PC-9 (cell line): Measurements from ENCODE around the gene SLC38A9. TPM values are rescaled to one million over a fixed set of nuclear protein-coding genes. Genes with fewer than 3 reads are reported as not detected.
A peak's percentile ranks its signal among the peaks of the same experiment; 100 is the strongest.

Experiments used
- BruUV-seq: library from RNA; stranded (reverse); fragments of 400-500 nt; replicated peaks from 2 replicates; lab custom pipeline; 2021; lab: Mats Ljungman, UMichigan
- CTCF ChIA-PET: fragments of 300-600 bp; sonication (Branson Sonifier 250); formaldehyde crosslinking; loops from one replicate; lab custom pipeline; 2022; ENCODE audit warnings: antibody characterized with exemption; lab: Charles Lee
- POLR2A ChIA-PET: fragments of 300-600 bp; sonication (Branson Sonifier 250); formaldehyde crosslinking; loops from one replicate; lab custom pipeline; 2022; ENCODE audit warnings: antibody characterized with exemption; ENCODE audit not compliant: unreplicated experiment; lab: Charles Lee
- DNase-seq, 2 experiments: peaks; one replicate each; pipeline versions ENCODE4 v3.0.0 to v3.0.0-alpha.2; 2015 to 2022; ENCODE audit warnings: mixed read lengths in 1 of 2
- H2AFZ ChIP-seq: fragments of 200-600 bp; sonication (generic); 2 replicates; pipeline ENCODE4 v1.8.1; 2017; ENCODE audit warnings: antibody characterized with exemption
- H3F3A ChIP-seq: fragments of 200-600 bp; sonication (generic); 2 replicates; pipeline ENCODE4 v1.8.1; 2017; ENCODE audit warnings: antibody characterized with exemption, mild to moderate bottlenecking, low read depth; ENCODE audit not compliant: insufficient read depth
- H3K27ac ChIP-seq: fragments of 200-600 bp; sonication (generic); 2 replicates; pipeline ENCODE4 v1.6.1; 2016; ENCODE audit warnings: mixed run types
- H3K27me3 ChIP-seq: fragments of 200-600 bp; sonication (generic); 2 replicates; pipeline ENCODE4 v1.6.1; 2016; ENCODE audit warnings: low read depth, mixed run types; ENCODE audit not compliant: insufficient read depth
- H3K36me3 ChIP-seq: fragments of 200-600 bp; sonication (generic); 2 replicates; pipeline ENCODE4 v1.6.1; 2016; ENCODE audit warnings: low read depth, mixed run types
- H3K4me1 ChIP-seq: fragments of 200-600 bp; sonication (generic); replicated peaks from 2 replicates; pipeline ENCODE4 v1.6.1; 2016; ENCODE audit warnings: mixed run types; ENCODE audit not compliant: insufficient read depth
- H3K4me2 ChIP-seq: fragments of 200-600 bp; sonication (generic); 2 replicates; pipeline ENCODE4 v1.6.1; 2017; ENCODE audit warnings: mixed run types
- H3K4me3 ChIP-seq: fragments of 200-600 bp; sonication (generic); 2 replicates; pipeline ENCODE4 v1.6.1; 2016; ENCODE audit warnings: mixed run types
- H3K79me2 ChIP-seq: fragments of 200-600 bp; sonication (generic); 2 replicates; pipeline ENCODE4 v1.6.1; 2017; ENCODE audit warnings: low read depth, mixed run types
- H3K9me2 ChIP-seq: fragments of 200-600 bp; sonication (generic); 2 replicates; pipeline ENCODE4 v1.8.1; 2017; ENCODE audit warnings: mild to moderate bottlenecking; ENCODE audit not compliant: insufficient read depth
- H3K9me3 ChIP-seq: fragments of 200-600 bp; sonication (generic); 2 replicates; pipeline ENCODE4 v1.8.1; 2016; ENCODE audit warnings: low read depth; ENCODE audit not compliant: insufficient read depth
- H4K20me1 ChIP-seq: fragments of 200-600 bp; sonication (generic); 2 replicates; pipeline ENCODE4 v1.8.1; 2017; ENCODE audit not compliant: insufficient read depth
- CTCF ChIP-seq: fragments of 200-600 bp; sonication (generic); conservative IDR thresholded peaks from 2 replicates; pipeline ENCODE4 v1.6.1; 2017; ENCODE audit warnings: mixed run types, antibody characterized with exemption, mild to moderate bottlenecking, moderate library complexity
- EZH2 ChIP-seq: fragments of 200-600 bp; sonication (generic); IDR thresholded peaks from 2 replicates; pipeline ENCODE4 v1.8.0; 2017; ENCODE audit warnings: antibody characterized with exemption, low read depth
- intact Hi-C: fragments of 100-400 bp; cut with micrococcal nuclease; formaldehyde crosslinking; loops from one replicate; pipeline ENCODE4 v1.10.0; 2022; ENCODE audit not compliant: unreplicated experiment
- total RNA-seq: library from RNA; stranded (reverse); gene quantifications from 2 replicates; pipeline ENCODE4 v1.2.3, GENCODE V29; 2021

The SLC38A9 gene
- total RNA-seq, 1 experiment from 2014 or later, result 26.6 TPM

DNA sequence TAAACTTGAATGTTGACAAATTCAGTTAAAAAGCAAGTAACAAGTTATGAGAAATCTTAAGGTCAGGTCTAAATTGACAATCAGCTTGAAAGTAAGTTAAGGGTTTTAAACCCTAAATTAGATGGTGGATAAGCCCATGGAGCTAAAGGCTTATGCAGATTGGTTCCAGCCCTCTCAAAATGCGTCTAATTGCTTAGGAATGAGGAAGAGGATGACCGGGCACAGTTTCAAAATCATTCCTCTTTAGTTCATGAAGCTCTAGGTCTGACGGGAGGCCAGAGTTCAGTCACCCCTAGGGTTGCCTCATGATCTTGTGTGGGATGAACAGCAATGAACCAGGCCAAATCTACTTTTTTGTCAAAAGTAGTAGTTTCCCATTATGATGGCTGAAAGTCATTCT, 75.4 kb downstream of the SLC38A9 start:
- H3K27me3 ChIP-seq, result no peaks in the 10 kb centered on the region
- CTCF ChIA-PET, result interaction anchor here (0.6 kb wide), 1 partner anchor 41 kb away, joined by 3 read pairs; no protein-coding TSS in a partner anchor
- no peaks in the 10 kb centered on the region for H3K36me3 ChIP-seq
- no peak overlapping the region for H3K4me3 ChIP-seq
- H3K9me3 ChIP-seq, result no peaks in the 10 kb centered on the region
- H4K20me1 ChIP-seq, result no peaks in the 10 kb centered on the region
- POLR2A ChIA-PET, result no interaction called here
- H3K4me2 ChIP-seq, result no peak overlapping the region
- H3F3A ChIP-seq, result peaks cover 14% of the 10 kb centered on the region
- peak; percentile 11 to 63 for DNase-seq
- BruUV-seq, result no TSS peak
- 0 out of 2 replicates have a peak, but pooled peaks cover 3% of the 10 kb centered on the region for H3K9me2 ChIP-seq
- intact Hi-C loops, result no loop called here
- TF ChIP-seq EZH2 (no peak), CTCF (no peak)
- H3K27ac ChIP-seq, result no peak overlapping the region
- H2AFZ ChIP-seq, result no peak overlapping the region
- no peaks in the 10 kb centered on the region for H3K79me2 ChIP-seq
- H3K4me1 ChIP-seq, result peaks cover 16% of the 10 kb centered on the region; the same call in 1 of the 2 replicates

- BruUV-seq, result no TSS peak
- Histone ChIP-seq H3K9me3 (no peaks in the 10 kb centered on the region), H4K20me1 (no peaks in the 10 kb centered on the region), H3K4me1 (peaks cover 16% of the 10 kb centered on the region; the same call in 1 of the 2 replicates), H3K4me3 (no peak overlapping the region), H3K27me3 (no peaks in the 10 kb centered on the region), H3F3A (peaks cover 14% of the 10 kb centered on the region), H3K4me2 (no peak overlapping the region), H3K36me3 (no peaks in the 10 kb centered on the region), H3K9me2 (0 out of 2 replicates have a peak, but pooled peaks cover 3% of the 10 kb centered on the region), H3K79me2 (no peaks in the 10 kb centered on the region), H3K27ac (no peak overlapping the region), H2AFZ (no peak overlapping the region)
- intact Hi-C loops, result no loop called here
- ChIA-PET CTCF (no interaction called here), POLR2A (no interaction called here)
- no peak for TF ChIP-seq CTCF
- no peak for TF ChIP-seq EZH2
- DNase-seq, result no peak
Observed at GRCh38 chr5:55636177-55636576, 75.9 kb downstream of the SLC38A9 start.

GRCh38 chr5:55634866-55635265, 77.3 kb downstream of the SLC38A9 start:
- no peaks in the 10 kb centered on the region for H3K36me3 ChIP-seq
- H3K9me3 ChIP-seq, result no peaks in the 10 kb centered on the region
- 0 out of 2 replicates have a peak, but pooled peaks cover 3% of the 10 kb centered on the region for H3K9me2 ChIP-seq
- no peak overlapping the region for H3K4me2 ChIP-seq
- no peaks in the 10 kb centered on the region for H3K79me2 ChIP-seq
- H3K27me3 ChIP-seq, result no peaks in the 10 kb centered on the region
- no peaks in the 10 kb centered on the region for H4K20me1 ChIP-seq
- peaks cover 14% of the 10 kb centered on the region for H3F3A ChIP-seq
- no TSS peak for BruUV-seq
- intact Hi-C loops, result no loop called here
- no peak overlapping the region for H2AFZ ChIP-seq
- H3K27ac ChIP-seq, result no peak overlapping the region
- ChIA-PET CTCF (no interaction called here), POLR2A (no interaction called here)
- DNase-seq, result no peak
- H3K4me1 ChIP-seq, result peaks cover 16% of the 10 kb centered on the region; the same call in 1 of the 2 replicates
- no peak for TF ChIP-seq CTCF
- no peak for TF ChIP-seq EZH2
- H3K4me3 ChIP-seq, result no peak overlapping the region
